DMS153 (cell line): ENCODE data around the gene MOV10L1.
A peak's percentile ranks its signal among the peaks of the same experiment; 100 is the strongest.

ENCODE experiments used
- DNase-seq: peaks from one replicate; lab custom pipeline; 2025; lab: John Stamatoyannopoulos, UW

Gene MOV10L1

DNA sequence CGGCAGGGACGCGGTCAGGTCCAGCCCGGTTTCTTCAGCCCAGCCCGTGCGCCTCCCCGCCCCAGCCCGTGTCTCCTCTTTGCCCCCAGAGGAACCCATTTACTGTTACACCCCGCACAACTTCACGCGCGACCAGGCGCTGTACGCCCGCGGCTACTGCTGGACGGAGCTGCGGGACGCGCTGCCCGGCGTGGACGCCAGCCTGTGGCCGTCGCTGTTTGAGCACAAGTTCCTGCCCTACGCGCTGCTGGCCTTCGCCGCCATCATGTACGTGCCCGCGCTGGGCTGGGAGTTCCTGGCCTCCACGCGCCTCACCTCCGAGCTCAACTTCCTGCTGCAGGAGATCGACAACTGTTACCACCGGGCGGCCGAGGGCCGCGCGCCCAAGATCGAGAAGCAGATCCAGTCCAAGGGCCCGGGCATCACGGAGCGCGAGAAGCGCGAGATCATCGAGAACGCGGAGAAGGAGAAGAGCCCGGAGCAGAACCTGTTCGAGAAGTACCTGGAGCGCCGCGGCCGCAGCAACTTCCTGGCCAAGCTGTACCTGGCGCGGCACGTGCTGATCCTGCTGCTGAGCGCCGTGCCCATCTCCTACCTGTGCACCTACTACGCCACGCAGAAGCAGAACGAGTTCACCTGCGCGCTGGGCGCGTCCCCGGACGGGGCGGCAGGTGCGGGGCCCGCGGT is 87.2 kb downstream of the MOV10L1 start:
- no peak for DNase-seq

DNA sequence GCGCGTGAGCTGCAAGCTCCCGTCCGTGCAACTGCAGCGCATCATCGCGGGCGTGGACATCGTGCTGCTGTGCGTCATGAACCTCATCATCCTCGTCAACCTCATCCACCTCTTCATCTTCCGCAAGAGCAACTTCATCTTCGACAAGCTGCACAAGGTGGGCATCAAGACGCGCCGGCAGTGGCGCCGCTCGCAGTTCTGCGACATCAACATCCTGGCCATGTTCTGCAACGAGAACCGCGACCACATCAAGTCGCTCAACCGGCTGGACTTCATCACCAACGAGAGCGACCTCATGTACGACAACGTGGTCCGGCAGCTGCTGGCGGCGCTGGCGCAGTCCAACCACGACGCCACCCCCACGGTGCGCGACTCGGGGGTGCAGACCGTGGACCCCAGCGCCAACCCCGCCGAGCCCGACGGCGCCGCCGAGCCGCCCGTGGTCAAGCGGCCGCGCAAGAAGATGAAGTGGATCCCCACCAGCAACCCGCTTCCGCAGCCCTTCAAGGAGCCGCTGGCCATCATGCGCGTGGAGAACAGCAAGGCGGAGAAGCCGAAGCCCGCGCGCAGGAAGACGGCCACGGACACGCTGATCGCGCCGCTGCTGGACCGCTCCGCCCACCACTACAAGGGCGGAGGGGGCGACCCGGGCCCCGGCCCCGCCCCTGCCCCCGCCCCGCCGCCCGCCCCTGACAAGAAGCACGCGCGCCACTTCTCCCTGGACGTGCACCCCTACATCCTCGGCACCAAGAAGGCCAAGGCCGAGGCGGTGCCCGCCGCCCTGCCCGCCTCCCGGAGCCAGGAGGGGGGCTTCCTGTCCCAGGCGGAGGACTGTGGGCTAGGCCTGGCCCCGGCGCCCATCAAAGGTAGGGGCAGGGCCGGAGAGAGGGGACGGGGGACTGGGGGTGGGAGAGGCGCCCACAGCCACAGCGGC is 88.0 kb downstream of the MOV10L1 start:
- DNase-seq, result no peak

DNA sequence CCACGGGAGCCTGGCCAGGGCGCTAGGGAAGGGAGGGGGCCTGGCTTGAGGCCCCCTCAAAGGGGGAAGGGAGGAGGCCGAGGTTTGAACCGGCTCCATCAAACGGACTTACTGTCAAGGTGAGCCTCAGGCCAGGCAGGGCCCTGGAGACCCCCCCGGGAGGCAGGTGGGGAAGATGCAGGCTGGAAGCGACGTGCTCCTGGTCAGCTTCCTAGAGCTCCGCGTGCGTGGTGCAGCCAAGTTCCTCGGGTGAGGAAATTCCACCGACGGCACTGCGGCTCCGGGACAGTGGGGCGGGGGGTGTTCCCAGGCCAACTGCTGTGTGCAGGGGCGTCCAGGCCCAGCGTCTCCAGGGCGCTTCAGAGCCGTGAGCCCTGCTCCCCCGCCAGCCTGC is 88.7 kb downstream of the MOV10L1 start:
- no peak for DNase-seq

DNA sequence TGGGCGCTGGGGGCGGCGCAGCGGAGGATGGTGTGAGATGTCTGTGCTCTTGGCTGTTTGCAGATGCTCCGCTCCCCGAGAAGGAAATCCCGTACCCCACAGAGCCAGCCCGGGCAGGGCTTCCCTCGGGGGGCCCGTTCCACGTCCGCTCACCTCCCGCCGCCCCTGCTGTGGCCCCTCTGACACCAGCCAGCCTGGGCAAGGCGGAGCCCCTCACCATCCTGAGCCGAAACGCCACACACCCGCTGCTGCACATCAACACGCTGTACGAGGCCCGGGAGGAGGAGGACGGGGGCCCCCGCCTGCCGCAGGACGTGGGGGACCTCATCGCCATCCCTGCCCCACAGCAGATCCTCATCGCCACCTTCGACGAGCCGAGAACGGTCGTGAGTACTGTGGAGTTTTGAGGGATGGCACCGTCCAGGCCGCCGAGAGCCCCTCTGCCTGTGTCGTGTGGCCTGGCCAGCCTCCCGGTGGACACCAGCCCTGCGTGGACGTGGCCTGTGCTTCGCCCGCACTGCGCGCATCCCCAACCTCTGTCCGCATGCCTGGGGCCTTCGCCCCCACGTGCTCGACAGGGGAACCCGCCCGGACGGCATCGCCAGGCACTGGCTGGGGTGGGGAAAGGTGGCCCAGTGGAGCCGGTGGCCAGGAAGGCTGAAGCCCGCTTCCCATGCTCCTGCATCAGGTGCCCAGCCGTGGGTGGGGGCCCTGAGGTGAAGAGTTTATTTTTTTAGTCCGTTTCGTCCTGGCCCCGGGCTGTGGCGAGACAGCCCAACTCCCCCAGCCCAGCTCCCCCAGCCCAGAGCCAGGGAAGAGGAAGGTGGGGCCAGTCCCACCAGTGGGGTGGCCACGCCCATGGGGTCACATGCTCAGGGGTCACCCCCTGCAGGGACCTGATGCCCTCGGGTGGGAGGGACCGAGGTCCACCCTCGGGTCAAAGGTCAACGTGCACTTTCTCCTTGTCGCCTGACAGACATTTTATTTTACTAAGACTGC is 89.4 kb downstream of the MOV10L1 start:
- DNase-seq, result no peak

DNA sequence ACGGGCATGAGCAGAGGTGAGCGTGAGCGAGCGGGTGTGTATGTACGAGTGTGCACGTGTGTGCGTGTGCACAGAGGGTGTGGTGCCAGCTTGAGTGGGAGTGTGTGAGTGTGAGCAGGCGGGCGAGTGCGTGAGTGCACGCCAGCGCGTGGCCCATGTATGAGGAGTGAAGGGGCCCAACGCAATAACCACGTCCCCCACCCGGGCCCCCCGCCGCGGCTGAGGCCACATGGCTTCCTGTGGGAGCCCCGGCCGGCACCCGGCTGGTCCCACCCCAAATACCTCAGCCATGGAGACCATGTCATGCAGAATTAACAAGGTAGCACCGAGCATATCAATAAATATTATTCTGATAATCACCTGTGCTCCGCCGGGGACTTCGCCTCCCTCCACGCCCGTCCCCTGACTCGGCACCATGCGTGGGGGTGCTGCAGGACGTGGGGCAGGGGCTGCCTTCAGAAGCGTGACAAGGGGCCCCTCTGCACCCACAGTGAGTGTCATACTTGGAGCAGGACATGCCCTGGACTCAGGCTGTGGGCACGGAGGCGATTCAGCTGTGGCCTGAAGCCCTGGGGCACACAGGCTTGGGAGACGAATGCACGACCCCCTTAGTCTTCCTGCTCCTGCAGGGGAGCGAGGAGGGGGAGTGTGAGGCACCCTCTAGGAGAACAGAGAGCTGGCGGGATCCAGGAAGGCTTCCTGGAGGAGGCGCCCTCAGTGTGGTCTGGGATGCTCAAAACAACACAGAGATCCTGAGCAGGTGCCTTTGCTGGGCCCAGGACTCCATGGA is 90.3 kb downstream of the MOV10L1 start:
- no peak for DNase-seq

DNA sequence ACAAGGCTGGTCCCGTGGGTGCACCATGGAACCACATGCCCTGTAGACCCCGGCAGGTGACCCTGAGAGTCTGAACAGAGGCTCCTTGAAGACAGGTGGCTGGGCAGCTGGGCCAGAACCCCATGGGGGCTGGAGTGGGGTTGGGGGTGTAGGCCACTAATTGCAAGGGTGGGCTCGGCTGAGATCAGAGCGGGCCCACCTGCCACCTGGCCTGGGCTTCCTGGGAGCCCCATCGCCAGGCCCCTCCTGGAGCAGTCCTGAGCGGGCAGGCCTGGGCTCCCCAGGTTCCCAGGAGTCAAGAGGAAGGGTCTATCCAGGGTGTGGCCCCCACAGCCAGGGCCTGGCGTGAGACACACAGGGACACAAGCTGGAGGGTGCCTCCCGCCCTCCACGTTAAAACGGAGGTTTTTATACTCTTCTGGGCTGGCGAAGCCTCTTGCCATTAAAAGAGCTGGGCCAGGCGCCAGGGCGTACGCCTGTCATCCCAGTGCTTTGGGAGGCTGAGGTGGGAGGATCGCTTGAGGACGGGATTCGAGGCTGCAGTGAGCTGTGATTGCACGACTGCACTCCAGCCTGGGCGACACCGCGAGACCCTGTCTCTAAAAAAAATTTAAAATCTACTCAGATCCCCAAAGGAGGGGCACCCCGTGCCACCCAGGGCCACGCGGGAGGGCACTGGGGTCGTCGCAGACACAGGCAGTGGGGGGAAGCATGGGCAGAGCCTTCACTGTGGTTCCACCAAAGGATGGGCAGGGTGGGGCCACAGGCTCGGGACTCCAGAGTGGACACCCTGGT is 91.1 kb downstream of the MOV10L1 start:
- no peak for DNase-seq

DNA sequence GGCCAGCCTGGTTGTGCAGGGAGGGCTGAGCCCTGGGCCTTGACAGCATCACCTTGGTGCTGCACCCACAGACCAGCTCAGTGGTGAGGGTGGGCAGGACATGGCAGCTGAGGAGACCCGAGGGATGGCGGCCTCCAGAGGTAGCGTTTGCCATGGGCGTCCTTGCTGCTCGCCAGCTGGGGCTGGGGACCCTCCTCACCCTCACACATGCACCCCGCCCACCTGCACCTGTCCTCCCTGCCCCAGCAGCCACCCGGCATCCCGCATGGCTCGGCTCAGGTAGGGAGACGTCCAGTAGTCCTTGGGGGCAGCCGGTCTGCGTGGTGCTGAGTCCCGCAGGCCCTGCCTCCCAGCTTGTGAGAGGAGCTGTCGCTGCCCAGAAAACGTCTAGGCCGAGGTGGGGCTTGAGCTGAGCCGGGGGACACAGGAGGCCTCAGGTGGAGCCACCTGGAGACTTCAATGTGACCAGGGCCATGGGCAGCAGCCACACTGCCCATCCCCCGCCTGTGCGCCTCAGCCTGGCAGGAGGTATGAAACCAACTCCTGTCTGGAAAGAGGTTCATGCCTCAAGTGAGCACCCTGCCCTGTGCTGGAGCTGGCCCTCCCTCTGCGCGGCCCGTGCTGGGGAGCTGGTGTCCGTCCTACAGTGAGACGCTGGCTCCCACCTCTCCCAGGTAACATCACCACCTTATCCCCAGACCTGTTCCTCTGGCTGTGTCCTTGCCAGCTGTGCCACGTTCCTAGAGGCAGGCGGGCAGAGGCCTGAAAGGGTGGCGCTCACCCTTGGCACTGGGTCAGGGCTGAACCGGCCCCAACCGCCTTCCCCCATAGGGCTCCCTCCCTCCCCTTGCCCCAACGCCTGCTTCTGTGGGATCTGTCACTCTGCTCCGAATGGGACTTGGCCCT is 92.6 kb downstream of the MOV10L1 start:
- peak; percentile 31 for DNase-seq

DNA sequence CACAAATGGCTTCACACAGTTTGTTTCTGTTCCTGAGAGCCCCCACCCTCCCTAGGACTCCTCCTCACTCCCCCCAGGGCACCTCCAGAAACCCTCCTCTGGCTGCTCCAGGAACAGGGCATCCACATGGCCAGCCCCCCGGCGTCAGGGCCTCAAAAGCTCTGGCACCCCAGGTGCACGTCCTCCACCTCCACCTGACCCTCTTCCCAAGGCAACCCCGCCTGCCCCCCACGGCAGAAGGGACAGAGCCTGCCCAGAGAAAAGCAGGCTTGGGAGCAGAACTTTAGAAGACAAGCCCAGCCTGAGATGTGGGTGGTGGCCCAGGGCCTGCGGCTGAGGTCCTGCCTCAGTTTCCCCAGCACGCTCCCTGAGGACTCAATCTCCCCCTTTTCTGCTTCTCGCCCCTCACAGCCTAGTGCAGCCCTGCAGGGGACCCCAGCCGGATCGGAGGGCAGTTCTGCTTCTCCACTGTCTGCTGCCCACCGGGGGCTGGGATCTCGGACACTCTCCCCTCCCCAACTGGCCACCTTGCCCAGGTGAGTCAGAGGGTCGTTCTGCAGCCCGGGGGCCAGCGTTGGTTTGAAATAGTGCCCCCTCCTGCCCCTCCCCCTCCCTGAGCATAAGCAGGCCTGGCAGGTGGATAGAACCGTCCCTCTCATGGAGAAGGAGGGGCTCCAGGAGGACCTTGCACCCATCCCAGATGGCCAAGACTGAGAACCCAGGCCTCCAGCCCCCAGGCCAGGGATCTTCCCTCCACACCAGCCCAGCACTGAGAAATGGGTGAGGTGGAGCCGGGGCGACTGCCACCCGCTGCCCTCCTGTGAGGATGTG is 93.5 kb downstream of the MOV10L1 start:
- no peak for DNase-seq

DNA sequence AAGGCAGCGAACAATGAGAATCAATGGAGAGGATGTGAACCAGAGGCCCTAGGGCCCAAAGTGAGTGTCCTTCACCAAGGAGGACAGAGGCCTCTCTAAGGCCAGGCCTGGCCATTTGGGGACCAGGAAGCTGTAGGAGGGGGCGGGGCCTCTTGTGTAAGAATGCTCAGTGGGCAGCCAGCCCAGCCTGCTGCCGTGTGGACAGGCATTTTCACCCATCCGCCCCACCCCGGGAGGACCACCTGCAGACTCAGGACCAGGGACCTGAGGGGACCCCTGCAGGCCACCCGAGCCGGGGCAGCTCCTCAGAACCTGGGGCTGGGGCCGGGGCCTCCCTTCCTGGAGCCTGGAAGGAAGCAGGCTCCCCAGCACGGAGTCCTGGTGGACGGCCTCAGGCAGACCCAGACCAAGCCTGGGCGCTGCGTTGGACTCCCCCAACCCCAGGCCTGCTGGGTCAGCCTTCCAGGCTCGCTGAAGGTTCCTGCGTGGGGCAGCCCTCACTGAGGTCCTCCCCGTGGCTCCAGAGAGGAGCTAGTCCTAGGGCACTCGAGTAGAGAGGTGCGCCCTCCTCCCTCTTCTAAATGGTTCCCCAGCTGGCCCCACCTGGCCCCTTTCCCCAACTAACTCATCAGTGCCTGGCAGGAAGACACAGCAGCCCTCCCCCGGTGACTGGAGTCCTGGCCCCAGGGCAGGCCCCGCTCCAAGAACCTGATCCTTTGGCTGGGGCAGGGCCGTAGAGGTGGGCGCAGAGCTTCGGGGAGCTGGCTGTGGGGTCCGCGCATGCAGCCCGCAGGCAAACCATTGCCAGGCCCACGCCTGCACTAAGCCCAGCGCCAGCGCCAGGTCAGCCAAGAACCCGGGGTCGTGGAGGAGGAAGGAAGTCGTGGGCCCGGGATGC is 94.4 kb downstream of the MOV10L1 start:
- DNase-seq, result no peak

DNA sequence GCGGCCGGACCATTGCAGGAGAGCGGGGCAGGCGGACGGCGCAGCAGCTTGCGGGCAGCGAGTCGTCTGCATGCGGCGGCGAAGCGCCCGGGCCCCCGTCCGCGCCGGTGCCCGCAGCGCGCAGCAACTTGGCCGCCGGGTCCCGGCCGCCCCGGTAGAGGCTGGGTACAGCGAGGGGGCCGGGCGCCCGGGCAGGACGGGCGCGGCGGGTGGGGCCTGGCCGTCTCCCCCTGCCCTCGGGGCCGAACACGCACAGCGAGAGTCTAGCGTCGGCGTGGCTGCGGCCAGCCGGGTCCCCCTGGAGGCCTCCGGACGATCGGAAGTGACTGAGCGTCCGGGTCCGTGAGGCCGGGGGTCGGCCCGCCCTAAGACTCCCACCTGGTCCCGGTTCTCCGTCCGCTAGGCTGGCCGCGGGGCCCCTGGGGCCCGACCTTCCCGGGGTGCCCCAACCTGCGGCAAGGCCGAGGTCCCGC is 95.1 kb downstream of the MOV10L1 start:
- no peak for DNase-seq

DNA sequence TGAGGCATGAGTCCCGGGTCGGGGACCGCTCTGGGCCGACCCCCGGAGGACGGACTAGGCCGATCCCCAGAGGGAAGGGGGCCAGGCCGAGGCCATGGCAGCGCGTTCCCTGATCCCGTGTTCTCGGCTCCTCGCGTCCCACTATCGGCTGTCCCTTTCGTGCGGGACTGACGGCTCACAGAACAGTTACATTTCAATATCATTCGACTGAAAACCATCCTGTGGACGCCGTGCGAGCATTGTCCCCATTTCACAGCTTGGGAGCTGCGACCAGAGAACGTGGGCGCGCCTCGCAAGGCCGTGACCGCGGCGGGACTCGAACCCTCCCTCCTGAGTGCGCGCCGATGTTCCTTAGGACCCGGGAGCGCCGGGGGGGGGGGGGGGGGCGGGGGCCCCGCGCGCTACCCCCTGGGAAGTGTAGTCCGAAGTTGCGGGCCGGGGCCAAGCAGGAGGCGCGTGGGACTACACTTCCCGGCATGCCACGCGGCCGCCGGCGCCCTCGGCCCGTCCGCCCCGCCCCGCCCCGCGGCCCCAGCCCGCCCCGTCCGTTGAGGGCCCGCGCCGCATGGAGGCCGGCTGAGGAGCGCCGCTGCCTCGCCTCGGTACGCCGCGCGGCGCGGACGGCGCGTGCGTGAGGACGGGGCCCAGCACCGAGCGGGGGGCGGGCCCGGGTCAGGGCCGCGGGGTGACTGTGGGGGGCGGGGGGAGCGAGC is 95.7 kb downstream of the MOV10L1 start, which contains the start of gene TRABD:
TSS of gene TRABD (plus strand) at position 539 of the 713 bp plus-strand sequence. CDS start 7,148 bp downstream, outside the sequence.
- DNase-seq, result peak; percentile 78

DNA sequence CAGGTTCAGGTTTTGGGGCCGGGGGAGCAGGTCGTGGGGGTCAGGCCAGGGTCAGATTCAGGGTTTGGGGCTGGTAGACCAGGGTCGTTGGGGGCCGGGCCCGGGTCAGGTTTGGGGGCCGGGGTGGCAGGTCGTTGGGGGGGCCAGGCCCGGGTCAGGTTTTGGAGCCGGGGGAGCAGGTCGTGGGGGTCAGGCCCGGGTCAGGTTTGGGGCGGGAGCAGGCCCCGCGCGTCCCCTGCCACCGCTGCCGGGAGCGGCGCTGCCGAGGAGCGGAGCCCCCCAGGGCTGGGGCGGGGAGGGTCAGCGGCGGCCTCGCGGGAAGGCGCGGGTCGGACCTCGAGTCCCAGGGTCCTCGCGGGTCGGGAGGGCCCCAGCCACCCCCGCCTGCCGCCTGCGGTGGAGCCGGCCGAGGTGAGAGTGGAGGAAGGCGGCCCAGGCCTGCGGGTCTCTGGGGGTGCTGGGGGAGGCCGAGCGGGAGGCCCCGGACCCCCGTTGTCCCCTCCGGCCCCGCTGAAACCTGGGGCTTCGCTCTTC is 96.4 kb downstream of the MOV10L1 start:
- DNase-seq, result no peak

DNA sequence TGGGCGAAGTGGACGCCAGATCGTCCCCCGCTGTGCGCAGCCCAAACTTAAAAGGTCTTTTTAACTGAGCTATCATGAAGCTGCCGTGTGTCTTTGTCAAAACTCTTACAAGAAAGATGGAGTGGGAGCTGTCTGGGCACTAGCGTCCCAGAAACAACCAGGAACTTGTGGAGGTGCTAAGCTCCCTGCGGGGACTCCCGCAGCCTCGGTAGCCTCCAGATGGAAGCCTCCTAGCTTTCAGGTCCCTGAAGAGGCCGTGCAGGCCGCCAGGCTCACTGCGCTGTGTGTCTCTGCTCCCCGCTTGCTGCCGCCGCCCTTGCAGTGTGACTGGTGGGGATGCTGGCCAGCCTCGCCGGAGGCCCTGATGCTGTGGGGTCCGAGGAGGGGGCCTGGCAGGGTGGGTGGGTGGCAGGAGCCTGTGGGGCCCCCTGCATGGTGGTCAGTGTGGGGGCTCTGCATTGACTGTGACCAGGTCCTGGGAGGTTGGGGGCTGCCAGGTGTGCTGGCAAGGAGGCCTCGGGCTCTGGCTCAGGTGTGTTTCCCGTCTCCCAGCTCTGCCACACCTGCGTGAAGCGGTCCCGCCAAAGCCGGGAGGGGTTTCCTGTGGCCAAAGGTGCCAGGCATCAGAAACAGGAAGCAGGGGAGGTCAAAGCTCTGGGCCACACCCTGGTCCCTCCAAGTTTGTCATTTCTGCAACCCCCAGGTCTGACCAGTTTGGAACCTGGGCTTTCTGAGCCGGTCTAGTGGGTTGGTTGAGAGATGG is 97.1 kb downstream of the MOV10L1 start:
- no peak for DNase-seq

DNA sequence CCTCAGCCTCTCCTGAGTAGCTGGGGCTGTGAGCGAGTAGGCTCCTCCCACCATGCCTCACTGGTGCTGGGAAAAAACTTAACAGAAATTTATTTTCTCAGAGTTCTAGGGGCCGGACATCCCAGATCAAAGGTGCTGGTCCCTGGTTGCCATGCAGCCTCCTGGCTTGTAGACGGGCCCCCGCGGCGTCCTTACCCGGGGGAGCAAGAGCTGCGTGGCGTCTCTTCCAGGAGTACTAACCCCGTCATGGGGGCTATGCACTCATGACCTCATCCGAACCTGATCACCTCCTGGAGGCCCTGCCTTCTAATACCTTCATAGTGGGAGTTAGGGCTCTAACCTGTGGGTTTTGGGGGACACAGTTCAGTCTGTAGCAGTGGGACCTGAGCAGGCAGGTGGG is 98.5 kb downstream of the MOV10L1 start:
- DNase-seq, result no peak

DNA sequence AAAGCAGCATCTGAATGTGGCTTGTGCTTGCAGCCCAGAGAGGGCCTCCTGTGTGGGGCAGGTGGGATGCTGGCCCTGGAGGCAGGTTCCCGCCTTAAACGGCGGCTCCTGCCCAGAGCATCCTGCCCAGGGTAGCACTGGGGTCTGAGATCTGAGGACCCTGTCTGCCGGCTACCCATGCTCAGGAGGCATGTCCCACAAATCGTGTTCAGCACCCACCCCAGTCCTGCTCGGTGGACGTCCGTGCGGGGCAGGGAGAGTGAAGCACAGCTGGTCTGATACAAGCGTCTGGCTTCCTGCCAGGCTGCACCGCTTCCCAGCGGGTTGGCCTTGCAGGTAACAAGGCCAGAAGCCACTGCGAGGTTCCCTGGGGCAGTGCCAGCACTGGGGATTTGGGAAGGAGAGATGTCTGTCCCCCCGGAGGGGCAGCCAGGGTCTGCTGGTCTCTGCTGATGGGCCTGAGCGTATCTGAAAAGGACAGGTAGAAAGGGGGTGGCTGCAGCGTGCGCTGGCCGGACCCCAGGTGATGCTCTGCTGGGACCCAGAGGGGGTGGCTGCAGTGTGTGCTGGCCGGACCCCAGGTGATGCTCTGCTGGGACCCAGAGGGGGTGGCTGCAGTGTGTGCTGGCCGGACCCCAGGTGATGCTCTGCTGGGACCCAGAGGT is 99.5 kb downstream of the MOV10L1 start:
- peak; percentile 6 for DNase-seq
